GM06990 (cell line): ENCODE results near the gene LIPE.
A peak's percentile ranks its signal among the peaks of the same experiment; 100 is the strongest.
"Not testable (repeated sequence)": the region's sequence is repeated elsewhere in the genome, so short reads cannot be mapped to it uniquely, and the experiment has no call there.

Source experiments
- DNase-seq: peaks from one replicate; pipeline ENCODE4 v3.0.0-alpha.2; 2011; ENCODE audit not compliant: insufficient read length; ENCODE audit errors: extremely low read depth
- H3K27me3 ChIP-seq: replicated peaks from 2 replicates; pipeline ENCODE4 v1.6.0; 2011; ENCODE audit warnings: low read length; ENCODE audit not compliant: control insufficient read depth, insufficient read depth
- H3K36me3 ChIP-seq: 2 replicates; pipeline ENCODE4 v1.5.1; 2011; ENCODE audit warnings: low read length; ENCODE audit not compliant: control insufficient read depth, insufficient read depth
- H3K4me3 ChIP-seq: replicated peaks from 2 replicates; pipeline ENCODE4 v1.5.1; 2011; ENCODE audit warnings: low read depth, mild to moderate bottlenecking, control low read depth, low read length
- CTCF ChIP-seq: IDR thresholded peaks from 2 replicates; pipeline ENCODE4 v1.5.1; 2011; ENCODE audit warnings: low read length, control low read depth, mild to moderate bottlenecking, inconsistent platforms; ENCODE audit not compliant: insufficient read depth, poor library complexity, severe bottlenecking

The LIPE gene

GRCh38 chr19:42465827-42466280 is 38.7 kb upstream of the LIPE start:
- H3K36me3 ChIP-seq = no peaks in the 10 kb centered on the region
- DNase-seq = peak; percentile 79
- H3K27me3 ChIP-seq = no peaks in the 10 kb centered on the region
- H3K4me3 ChIP-seq = no peak overlapping the region
- peak; percentile 44 for TF ChIP-seq CTCF

GRCh38 chr19:42461700-42462324 is 34.6 kb upstream of the LIPE start:
- no peaks in the 10 kb centered on the region for H3K36me3 ChIP-seq
- no peak overlapping the region for H3K4me3 ChIP-seq
- no peak for TF ChIP-seq CTCF
- DNase-seq = no peak
- H3K27me3 ChIP-seq = no peaks in the 10 kb centered on the region

DNA sequence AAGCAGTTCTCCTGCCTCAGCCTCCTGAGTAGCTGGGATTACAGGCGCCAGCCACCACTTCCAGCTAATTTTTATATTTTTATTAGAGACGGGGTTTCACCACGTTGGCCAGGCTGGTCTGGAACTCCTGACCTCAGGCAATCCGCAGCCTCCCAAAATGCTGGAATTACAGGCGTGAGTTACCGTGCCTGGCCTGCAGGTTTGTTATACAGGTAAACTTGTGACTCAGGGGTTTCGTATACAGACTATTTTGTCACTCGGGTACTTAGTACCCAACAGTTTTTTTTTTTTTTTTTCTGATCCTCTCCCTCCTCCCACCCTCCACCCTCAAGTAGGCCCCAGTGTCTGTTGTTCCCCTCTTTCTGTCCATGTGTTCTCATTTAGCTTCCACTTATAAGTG is 34.0 kb upstream of the LIPE start:
- not testable (repeated sequence) for H3K36me3 ChIP-seq, H3K27me3 ChIP-seq, DNase-seq, H3K4me3 ChIP-seq

DNA sequence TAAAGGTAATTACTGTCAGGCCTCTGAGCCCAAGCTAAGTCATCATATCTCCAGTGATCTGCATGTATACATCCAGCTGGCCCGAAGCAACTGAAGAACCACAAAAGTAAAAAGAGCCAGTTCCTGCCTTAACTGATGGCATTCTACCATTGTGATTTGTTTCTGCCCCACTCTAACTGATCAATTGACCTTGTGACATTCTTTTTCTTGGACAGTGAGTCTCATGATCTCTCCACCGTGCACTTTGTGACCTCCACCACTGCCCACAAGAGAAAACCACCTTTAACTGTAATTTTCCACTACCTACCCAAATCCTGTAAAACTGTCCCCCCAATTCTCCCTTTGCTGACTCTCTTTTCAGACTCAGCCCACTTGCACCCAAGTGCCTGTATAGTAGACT is 32.7 kb upstream of the LIPE start:
- TF ChIP-seq CTCF = no peak
- no peak for DNase-seq
- no peaks in the 10 kb centered on the region for H3K27me3 ChIP-seq

DNA sequence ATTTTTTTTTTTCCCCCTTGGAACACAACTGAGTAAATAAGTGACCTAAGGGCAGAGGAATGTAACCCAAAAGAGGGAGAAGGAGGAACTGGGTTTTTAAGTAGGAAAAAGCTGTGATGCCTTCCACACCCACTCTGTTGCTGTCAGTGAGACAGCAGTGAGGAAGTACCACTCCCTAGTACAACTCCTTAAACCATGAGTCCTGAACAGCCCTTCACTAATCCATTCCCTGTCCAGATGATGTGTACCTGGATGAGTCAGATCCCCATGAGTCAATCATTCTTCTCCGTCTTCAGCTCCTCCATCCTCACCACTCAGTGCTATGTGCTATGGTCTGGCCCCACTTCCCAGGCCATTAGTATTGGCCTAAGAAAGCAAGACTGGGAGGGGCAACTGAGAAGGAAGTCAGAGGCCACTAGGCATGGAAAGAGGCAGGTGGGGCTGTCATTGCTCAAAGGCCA is 28.5 kb upstream of the LIPE start:
- H3K4me3 ChIP-seq = no peak overlapping the region
- no peak for DNase-seq
- no peaks in the 10 kb centered on the region for H3K27me3 ChIP-seq
- no peak for TF ChIP-seq CTCF
- H3K36me3 ChIP-seq = no peaks in the 10 kb centered on the region

More for the DNA sequence above, 32.7 kb upstream of the LIPE start:
- H3K4me3 ChIP-seq = no peak overlapping the region
- no peaks in the 10 kb centered on the region for H3K36me3 ChIP-seq

DNA sequence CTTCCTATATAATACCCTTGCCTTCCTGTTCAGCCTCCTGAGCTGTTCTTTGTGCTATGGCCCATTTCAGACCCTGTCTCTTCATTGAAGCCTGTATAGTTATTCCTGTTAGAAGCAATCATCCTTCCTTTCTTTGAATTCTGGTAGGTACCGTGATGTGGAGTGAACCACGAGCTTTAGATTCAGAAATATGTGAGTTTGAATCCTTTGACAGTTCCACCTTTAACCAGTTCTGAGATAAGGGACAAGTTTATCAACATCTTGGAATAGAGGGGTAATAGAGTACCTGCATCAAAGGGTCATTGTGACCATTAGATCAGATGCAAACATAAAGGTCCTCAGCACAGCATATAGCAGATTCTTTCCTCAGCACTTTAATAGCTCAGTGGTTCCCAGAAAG is 27.9 kb upstream of the LIPE start:
- Histone ChIP-seq H3K36me3 (no peaks in the 10 kb centered on the region), H3K27me3 (no peaks in the 10 kb centered on the region), H3K4me3 (no peak overlapping the region)
- no peak for DNase-seq
- no peak for TF ChIP-seq CTCF
